Stimulated activated CD8-positive, alpha-beta memory T cell treated with anti-CD3 and anti-CD28 coated beads, Interleukin-12 subunit alpha, Interleukin-12 subunit beta, amount 100 ng/mL, for 4 hours (primary cell): Measurements from ENCODE around the gene URGCP.
"Not testable (repeated sequence)": the region's sequence is repeated elsewhere in the genome, so short reads cannot be mapped to it uniquely, and the experiment has no call there.

Source experiments
- DNase-seq: peaks from one replicate; pipeline ENCODE4 v3.0.0-alpha.2; 2020; ENCODE audit warnings: low read depth

The URGCP gene

DNA sequence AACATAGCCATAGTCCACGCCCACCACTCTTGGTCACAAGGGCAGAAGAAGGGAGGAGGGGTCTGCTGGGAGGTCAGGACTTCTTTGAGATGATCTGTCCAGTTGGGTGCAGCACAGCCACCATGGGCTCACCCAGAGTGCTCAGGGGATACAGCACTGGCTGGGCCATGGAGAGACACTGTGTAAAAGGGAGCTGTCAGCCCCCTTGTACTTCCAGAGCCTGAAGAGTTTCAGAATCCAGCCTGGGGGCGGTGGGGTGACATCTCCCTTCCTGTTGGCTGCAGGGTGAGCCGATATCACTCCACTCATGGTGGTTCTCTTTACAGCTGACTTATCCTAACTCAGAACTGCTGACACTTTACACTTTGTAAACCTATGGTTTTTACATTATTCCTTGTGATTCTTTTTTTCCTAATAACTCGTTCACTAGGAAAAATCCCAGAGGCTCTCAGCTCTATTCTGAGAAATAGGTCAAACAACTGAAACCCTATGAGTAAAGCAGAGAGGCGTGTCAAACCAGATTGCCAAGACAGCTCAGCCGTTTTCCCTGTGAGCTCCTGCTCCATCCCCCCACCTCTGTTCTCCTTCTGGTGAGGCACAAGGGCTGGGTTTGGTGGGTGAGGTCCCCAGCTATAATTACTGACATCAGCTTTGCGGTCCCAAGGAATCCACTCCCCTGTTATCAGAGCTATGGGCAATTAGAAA is 33.8 kb downstream of the URGCP start:
- no peak for DNase-seq

DNA sequence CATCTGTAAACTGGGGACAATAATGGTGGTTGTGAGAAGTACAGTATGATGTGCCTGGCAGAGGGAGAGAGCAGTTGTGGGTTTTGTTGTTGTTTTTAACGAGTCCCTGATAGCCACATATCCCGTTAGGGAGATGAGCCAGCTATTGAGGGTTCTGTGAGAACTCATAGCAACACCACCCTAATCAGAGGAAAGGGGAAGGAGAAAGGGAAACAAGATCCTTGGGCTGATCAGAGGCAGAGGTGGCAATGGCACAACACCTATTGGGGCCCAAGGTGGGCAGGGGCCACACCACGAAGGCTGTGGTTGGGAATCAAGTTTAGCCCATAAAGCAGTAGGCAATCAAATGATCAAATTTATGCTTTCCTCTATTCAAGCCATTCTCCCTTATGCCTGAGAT is 35.3 kb downstream of the URGCP start:
- DNase-seq = no peak

DNA sequence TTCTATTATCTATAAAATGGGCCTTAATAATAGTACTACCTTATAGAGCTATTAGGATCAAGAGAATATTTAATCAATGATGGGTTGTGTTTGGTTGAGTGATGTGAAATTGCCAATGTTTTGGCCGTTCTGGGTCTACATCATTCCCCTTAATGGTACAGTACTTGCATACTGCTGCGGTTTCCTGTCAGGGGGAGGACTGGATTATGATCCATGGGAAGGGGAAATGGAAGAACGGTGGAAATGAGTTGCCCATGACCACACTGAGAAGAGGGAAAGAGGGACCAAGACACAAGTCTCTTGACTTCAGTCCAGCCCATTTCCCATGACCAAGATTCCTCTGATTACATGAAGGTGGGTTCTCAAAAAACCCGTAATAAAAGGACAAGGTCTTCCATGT is 36.1 kb downstream of the URGCP start:
- no peak for DNase-seq

DNA sequence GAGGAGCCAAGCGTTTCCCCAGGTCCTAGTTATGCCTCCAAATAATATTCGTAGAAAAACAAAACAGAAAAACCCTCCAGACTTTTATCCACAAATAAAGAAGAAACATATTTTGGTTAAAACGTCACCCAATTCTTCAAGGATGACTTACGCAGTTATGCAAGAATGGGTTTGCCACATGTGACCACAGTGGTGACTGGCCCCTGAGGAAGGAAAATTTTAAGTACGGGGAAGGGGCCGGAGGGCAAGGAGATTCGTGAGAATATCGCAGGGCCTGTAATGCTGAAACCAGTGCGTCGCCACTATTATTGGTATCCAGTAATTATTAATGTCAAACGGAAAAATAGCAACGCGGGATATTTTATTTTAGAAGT is 36.5 kb downstream of the URGCP start:
- DNase-seq = no peak

DNA sequence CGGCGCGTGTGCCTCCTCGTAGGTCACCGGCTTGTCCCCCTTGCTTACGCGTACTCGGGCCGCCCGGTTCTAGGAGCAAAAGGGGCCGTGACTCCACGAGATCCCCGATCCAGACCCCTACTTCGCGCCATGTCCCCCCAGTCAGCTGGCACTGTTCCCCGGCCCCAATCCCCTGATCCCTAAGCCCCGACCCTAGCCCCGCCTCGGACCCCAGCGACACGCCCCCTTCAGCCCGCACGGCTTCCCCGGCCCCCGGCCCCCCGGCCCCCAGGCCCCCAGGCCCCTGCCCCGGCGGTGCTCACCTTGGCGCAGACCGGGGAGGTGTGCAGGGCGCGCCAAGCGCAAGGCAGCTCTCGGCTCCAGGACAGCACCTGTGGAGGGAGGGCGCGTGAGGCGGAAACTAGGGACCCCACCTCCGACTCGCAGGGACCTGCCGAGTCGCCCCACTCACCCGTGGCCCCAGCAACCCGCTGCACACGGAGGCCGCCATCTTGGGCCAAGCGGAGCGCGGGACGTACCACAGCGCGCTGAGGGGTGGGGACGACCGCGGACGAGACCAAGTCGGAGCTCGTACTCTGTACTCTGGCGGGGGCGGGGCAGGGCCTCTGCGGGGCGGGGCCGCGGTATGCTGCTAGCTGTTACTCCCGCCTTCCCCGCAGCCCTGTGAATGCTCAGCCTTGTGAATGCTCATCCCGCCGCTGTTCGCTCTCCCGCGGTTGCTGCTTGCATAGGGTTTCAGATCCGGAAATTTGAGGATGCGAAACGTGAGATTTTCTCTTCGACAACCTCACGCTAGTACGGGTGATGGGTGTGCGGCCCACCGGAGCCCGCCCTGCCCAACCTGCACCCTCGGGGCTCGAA is 37.2 kb downstream of the URGCP start, which contains the start of gene MRPS24:
TSS of gene MRPS24 (minus strand) at position 512 of the 861 bp plus-strand sequence. CDS start at position 490, 22 bp downstream.
- DNase-seq = peak; percentile 91

DNA sequence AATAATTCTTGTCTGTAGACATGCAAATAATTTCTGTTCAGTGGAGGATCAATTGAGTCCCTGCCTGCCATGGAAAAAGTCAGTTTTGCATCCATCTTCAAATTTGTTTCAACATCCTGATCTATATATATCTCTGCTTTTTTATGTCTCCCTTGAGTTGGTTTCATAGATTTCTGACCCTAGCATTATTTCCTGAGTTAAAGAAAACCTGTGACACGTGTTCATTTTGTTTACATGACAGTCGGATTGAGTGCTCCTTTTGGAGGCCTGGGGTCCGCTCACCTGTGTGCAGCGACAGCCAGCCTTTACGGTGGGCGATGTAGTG is 37.8 kb downstream of the URGCP start:
- DNase-seq = no peak

DNA sequence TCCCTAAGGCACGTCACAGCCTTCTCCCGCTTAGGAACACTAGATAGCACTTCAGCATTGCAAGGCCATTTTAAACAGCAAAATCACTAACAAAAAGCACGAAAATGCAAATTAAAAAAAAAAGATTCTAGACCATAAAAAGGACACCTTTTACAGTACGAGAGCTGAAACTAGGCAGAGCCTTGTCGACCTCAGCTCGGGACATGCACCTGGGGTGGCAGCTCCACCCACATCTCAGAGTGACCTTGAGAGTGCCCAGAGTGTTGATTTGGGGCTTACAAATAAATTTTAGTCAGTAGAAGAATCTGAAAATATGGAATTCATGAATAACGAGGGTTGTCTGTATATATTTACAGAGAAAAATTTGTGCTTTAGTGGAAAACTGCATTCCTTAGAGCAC is 38.2 kb downstream of the URGCP start:
- DNase-seq = no peak

DNA sequence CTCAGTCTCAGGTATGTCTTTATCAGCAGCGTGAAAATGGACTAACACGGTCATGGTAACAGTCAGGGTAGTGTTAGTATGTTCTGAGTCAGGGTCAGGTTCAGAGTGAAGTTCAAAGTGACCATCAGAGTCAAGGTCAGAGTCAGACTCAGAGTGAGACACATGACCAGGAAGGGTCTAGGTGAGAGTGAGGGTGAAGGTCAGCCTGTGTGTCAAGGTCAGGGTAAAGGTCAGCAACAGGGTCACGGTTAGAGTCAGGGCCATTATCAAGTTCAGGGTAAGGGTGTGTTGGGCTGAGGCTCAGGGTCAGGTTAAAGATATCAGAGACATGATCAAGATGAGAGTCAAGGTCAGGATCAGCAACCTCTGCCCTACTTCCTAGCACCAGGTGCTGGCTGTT is 41.1 kb downstream of the URGCP start:
- DNase-seq = no peak

DNA sequence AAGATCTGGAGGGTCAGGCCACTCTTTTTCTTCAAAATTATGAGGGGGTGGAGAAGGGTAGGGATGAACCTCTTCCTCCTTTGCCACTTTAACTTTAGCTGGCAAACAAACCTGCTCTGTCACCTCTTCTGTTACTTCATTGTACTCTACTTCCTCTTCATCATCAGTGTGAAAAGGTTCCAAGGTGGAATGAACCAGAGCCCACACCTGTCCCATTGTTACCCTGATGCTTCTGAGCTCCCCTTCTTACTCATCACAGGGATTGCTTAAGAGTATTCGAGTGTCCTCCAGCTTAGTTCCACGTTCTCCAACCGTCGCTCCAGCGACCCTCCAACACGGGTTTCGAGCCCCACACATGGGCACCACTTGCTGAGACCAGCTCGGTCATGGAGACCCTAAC is 42.3 kb downstream of the URGCP start:
- no peak for DNase-seq

DNA sequence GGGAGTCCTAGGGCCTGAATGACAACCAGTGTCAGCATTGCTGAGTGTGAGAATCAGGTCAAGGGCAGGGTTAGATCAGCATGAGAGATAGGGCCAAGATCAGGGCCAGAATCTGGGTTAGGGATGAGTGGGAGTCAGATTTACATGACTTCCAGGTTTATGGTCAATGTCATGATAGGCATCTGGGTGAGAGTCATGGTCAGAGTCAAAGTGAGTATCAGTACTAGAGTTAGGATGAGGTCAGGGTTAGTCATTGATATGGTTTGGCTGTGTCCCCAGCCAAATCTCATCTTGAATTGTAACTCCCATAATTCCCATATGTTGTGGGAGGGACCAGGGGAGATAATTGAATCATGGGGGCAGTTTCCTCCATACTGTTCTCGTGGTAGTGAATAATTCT is 49.4 kb downstream of the URGCP start:
- no peak for DNase-seq

DNA sequence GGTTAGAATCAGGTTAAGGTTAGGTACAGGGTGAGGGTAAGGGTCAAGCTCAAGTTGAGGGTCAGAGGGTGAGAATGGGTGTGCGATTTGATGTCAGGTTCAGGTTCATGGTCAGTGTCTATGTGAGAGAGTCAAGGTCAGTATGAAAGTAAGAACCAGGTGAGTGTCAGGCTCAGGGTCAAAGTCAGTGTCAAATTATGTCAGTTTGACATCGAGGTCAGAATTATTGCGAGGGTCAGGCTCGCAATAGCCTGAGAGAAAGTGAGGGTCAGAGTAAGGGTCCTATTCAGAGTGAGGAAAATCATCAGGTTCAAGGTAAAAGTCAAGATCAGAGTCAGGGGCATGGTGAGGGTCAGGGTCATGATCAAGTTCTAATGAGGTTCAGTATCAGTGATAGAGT is 50.1 kb downstream of the URGCP start:
- no peak for DNase-seq

DNA sequence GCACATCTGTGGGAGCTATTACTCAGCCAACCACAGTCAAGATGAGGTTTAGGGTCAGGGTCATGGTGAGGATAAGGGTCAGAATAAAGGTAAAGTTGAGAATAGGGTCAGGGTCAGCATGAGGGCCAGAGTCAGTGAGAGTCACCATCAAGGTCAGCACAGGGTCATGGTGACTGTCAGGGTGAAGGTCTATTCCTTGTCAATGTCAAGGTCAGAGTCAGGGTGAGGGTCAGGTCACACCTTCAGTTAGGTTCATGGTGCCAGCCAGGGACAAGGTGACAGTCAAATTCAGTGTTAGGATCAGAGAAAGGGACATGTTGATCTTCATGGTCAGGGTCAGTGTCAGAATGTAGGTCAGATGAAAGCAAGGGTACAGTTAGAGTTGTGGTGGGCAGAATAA is 51.2 kb downstream of the URGCP start:
- no peak for DNase-seq

DNA sequence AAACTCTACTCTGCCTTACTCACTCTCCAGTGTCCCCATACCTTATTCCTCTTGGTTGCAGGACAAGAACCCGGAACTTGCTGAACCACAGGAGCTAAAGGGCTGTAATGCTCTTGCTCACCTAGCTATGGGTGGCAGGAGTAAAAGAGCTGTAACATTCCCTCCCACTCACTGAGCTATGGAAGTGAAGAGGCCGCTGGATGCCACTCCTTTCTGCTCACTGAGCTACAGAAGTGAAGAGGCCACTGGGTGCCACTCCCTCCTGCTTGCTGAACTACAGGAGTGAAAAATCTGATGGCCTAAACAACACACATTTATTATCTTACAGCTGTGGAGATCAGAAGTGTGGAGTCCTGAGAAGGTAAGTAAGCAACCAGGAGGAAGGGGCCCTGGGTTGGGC is 54.6 kb downstream of the URGCP start:
- no peak for DNase-seq

DNA sequence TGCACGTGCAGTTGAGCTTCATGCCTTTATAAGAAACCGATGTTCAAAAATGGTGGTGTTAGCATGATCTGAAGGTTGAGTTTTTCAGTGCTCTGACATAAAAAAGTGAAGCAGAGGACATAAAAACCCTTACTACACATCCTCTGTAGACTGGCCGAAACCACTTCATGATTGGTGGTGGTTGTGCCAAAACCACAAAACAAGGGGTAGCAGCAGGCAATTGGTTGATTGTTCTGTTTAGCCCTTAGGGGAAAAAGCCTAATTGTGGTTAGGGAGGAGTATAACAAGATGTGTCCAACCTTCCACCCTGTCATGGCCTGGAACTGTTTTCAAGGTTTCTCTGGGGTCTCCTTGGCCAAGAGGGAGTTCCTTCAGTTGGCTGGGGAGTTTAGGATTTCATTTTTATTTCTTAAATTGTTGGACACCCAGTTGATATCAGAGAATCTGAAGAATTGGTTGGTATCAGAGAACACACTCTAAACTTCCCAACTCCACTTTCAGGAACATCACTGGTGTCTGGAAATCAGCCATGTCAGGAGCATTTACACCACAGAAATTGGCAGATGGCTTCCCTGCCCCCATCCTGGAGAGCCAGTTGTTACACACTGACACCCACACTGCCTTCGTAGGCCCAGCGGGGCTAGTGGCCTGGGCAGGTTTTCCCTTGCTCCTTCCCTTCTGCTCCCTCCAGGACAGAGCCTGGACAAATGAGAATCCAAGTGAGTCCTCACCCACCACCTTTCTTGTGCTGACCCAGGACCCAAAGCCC is 55.9 kb downstream of the URGCP start:
- DNase-seq = no peak

DNA sequence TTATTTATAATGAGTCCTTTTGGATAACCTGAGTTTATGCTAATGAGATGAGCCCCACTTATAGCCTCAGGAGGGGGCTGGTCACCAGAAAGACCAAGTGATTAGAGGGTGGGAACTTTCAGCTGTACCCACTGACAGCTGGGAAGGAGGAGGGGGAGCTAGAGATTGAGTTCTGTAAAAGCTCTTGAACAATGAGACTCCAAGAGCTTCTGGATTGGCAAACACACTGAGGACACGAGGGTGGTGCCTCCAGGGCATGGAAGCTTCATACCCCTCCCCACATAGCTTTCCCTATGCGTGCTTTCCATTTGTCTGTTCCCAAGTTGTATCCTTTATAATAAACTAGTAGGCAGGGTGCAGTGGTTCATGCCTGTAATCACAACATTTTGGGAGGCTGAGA is 57.3 kb downstream of the URGCP start:
- no peak for DNase-seq

DNA sequence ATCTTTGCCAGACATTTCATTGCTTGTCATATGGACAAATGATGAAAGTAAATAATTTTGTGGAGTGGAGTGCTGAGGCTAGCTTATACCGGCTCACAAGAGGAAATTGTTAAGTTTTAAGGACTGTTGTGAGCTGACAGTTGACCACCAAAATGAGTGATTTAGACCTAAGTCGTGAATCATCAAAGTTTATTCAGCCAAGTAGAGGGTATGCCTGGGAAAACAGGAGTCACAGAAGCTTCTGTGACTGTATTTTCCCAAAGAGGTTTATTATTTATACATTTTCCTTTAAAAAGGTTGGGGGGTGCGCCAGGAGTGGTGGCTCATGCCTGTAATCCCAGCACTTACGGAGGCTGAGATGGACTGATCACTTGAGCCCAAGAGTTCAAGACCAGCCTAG is 58.9 kb downstream of the URGCP start:
- DNase-seq = no peak

DNA sequence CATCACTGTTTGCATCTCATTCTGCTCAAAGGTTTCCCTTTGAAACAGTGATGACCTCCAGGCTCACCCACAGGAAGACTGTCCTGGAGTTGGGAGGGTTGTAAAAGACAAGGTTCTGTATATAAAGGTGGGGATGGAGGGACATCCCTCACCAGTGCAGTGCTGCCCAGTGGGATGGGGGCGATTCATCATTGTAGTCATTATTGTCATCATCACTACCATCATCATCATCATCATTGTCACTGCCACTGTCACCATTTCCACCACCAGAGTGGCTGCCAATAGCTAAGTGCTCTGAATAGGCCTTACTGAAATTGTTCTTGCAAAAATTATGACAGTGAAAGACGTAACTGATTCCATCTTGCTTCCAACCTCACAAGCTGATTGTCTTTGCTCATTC is 61.7 kb downstream of the URGCP start:
- DNase-seq = no peak

DNA sequence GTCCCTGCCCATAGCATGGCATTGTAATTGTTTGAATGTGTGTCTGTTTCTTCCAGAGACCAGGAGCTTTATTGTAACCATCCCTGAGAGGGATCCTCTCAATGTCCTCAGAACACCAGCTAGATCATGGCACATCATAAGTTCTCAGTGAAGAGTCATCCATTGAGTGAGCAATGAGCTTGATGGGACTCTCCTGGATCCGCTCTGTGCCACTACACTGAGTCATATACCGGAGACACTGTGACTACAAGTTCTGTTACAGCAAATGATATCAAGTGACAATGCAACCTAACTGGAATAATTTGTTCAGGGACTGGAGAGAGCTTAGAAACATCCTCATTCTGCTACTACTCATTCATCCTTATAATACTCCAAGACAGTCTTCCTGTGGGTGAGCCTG is 62.1 kb downstream of the URGCP start:
- no peak for DNase-seq

DNA sequence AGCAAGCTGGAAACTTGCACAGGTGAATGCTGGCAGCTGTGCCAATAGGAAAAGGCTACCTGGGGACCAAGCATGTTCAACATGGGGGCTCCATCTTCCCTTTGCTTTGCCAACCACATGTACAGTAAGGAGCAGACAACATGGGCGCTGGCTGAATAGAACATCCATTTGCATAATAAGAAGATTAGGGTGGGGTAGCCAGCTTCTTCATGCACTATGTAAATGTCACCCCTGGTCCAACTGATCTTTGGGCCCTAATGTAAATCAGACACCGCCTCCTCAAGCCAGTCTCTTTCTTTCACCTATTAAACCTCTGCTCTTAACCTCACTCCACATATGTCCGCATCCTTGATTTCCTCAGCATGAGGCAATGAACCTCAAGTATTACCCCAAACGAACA is 63.1 kb downstream of the URGCP start:
- no peak for DNase-seq

DNA sequence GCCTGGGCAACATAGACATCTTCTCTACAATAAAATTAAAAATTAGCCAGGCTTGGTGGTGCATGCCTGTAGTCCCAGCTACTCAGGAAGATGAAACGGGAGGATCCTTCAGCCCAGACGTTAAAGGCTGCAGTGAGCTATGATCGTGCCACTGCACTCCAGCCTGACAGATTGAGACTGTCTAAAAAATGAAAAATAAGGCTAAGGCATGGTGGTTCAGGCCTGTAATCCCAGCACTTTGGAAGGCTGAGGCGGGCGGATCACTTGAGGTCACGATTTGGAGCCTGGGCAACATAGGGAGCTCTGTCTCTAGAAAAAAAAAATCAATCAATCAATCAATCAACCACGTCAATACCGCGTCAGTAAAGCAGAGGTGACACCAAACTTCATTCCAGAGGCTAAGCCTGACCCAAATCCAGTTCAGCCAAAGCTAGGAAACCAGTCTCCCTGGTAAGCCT is 68.2 kb downstream of the URGCP start:
- DNase-seq = no peak

DNA sequence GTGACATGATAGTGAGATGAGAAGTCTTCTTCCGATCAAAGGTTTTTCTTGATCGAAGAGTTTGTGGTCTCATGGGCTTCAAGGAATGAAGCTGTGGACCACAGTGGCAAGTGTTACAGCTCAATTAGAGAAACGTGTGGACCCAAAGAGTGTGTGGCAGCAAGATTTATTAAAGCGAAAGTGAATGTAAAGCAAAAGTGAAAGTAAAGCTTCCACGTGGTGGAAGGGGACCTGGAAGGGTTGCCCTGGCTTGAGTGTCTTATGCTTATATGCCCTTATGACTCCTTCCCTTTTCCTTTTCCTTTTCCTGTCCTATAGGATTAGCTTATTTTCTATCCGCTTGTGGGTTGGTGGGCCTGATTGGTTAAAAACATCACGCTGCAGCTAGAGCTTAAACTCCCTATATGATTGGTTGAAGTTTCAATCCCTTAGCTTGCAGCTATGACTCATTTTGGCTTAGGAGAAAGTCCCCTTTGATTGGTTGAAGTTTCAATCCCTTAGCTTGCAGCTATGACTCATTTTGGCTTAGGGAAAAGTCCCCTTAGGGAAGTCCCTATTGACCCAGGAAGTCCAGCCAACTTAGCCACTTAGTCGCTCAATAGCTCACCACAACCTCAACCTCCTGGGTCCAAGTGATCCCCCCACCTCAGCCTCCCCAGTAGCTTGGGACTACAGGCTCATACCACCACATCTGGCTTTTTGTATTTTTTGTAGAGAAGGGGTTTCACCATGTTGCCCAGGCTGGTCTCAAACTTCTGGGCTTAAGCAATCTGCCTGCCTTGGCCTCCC is 71.7 kb downstream of the URGCP start:
- peak; percentile 28 for DNase-seq

DNA sequence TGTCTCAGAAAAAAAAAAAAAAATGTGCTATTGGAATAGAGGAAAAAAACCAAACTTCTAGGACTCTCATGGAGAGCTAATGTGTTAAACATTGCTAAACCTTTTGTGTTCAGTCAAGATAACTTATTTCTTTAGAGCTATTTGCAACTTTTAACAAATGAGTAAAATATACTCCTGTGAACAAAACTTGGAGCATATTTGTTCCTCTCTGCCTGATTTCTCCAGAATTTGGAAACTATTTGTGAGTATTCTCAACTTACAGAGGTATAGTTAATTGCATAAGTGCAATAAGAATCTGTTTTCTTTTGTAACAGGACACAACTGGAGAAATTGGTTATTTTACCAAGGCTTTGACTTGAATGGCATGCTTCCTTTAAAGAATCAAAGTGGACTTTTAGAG is 75.5 kb downstream of the URGCP start:
- not testable (repeated sequence) for DNase-seq
